ENCODE results near the gene TXNDC5. TPM values are rescaled to one million over a fixed set of nuclear protein-coding genes. Genes with fewer than 3 reads are reported as not detected.

The TXNDC5 gene
- total and polyA plus RNA-seq, 9 of the 15 experiments (the other 6 are each of a cell fraction or from before 2014, with no cell fraction given), result 33.9 to 156 (median 137) TPM

- TF ChIP-seq ESRRA (IDR thresholded peaks at IDR 0.05; ENCODE audit: borderline replicate concordance, low read depth) (no peak), SMARCB1 (IDR thresholded peaks at IDR 0.05; ENCODE audit: insufficient read length, low read depth) (no peak), RUNX1 (IDR thresholded peaks at IDR 0.05; ENCODE audit: low read depth) (no peak), TGIF2 (CRISPR knock-in tag; IDR thresholded peaks at IDR 0.05) (no peak), HBP1 (CRISPR knock-in tag; IDR thresholded peaks at IDR 0.05) (no peak), RCOR1 (IDR thresholded peaks at IDR 0.05; ENCODE audit: borderline replicate concordance in 1 of 2, low read depth in 2 of 2, low read length in 2 of 2) (peak in 1 of 2 experiments; percentile 94; a peak in 2 of 4 replicates), NELFE (IDR thresholded peaks at IDR 0.05; ENCODE audit: insufficient read depth, insufficient read length) (no peak), IRF2 (CRISPR knock-in tag; IDR thresholded peaks at IDR 0.05) (no peak), PCBP2 (IDR thresholded peaks at IDR 0.05; ENCODE audit: low read depth, low read length, poor library complexity, severe bottlenecking) (no peak), SIX5 (IDR thresholded peaks at IDR 0.05; ENCODE audit: borderline replicate concordance in 1 of 2, insufficient read depth in 1 of 2, low read depth in 1 of 2, low read length in 2 of 2) (no peak), ZBTB7A (IDR thresholded peaks at IDR 0.05; ENCODE audit: borderline replicate concordance, control insufficient read depth, low read depth, low read length) (no peak), ZNF324 (CRISPR knock-in tag; IDR thresholded peaks at IDR 0.05) (no peak), ARID1B (IDR thresholded peaks at IDR 0.05) (peak; percentile 84), TFAP4 (CRISPR knock-in tag; IDR thresholded peaks at IDR 0.05; ENCODE audit: borderline replicate concordance) (peak; percentile 73), ZNF511 (CRISPR knock-in tag; IDR thresholded peaks at IDR 0.05) (no peak), TFE3 (CRISPR knock-in tag; IDR thresholded peaks at IDR 0.05) (no peak), NCOA2 (IDR thresholded peaks at IDR 0.05; ENCODE audit: partially characterized antibody in 2 of 2) (no peak), MTA1 (IDR thresholded peaks at IDR 0.05; ENCODE audit: borderline replicate concordance) (peak; percentile 67)
These were observed 2.3 kb upstream of the TXNDC5 start (continued) for GRCh38 chr6:7912736-7913517.
